Skin epidermis (tissue), 12 donors: ENCODE results near the gene MYBPHL.

Source experiments
- H3K27ac ChIP-seq, 21 experiments: fragments of 200-600 bp; sonication (generic) in 11 of 21; one replicate each; pipeline ENCODE4 v1.5.0; 2020; ENCODE audit warnings: mild to moderate bottlenecking in 3 of 21, inconsistent platforms in 2 of 21, moderate library complexity in 2 of 21
- H3K4me3 ChIP-seq, 7 experiments: fragments of 200-600 bp; sonication (generic) in 2 of 7; one replicate each; pipeline ENCODE4 v1.5.0; 2020; ENCODE audit warnings: inconsistent platforms in 2 of 7, mild to moderate bottlenecking in 2 of 7, moderate library complexity in 1 of 7

The MYBPHL gene

DNA sequence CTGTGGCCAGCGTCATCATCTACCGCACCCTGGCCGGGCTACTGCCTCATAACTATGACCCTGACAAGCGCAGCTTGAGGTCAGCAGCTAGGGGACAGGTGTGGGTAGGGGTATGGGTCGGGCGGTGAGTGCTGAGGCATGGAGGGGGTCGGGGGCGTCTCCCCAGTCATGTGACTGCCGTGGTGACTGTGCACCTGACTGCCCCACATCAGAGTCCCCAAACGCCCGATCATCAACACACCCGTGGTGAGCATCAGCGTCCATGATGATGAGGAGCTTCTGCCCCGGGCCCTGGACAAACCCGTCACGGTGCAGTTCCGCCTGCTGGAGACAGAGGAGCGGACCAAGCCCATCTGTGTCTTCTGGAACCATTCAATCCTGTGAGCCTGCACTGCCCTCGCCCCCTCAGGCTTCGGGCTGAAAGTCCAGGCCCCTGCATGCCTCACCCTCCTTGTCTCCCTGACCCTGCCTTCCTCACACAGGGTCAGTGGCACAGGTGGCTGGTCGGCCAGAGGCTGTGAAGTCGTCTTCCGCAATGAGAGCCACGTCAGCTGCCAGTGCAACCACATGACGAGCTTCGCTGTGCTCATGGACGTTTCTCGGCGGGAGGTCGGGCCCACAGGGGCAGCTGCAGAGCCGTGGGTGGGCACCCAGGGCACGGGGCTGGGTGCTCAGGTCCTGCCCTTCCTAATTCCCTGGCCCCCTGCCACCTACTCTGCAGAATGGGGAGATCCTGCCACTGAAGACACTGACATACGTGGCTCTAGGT is 37.4 kb downstream of the MYBPHL start:
- no peak overlapping the region for H3K4me3 ChIP-seq
- peak overlapping the region in 2 of 21 experiments; percentile 12 to 24 for H3K27ac ChIP-seq

DNA sequence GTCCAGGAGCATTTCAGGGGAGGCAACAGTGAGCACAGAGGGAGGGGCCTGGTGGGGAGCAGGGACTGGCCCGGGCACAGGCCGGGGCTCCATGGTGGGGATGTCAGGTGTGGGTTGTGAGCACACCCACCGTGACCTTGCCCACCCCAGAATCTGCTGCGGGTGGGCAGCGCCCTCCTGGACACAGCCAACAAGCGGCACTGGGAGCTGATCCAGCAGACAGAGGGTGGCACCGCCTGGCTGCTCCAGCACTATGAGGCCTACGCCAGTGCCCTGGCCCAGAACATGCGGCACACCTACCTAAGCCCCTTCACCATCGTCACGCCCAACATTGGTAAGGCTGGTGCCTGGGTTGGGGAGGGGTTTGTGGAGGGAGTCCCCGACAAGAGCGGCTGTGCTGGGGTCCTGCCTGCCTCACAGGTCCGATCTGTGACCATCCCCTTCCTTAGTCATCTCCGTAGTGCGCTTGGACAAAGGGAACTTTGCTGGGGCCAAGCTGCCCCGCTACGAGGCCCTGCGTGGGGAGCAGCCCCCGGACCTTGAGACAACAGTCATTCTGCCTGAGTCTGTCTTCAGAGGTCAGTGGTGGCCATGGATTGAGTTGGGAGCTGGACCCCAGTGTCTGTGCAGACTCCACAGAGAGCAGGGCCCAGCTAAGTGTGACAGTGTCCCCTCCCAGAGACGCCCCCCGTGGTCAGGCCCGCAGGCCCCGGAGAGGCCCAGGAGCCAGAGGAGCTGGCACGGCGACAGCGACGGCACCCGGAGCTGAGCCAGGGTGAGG is 38.2 kb downstream of the MYBPHL start:
- H3K4me3 ChIP-seq: no peak overlapping the region
- peak overlapping the region in 3 of 21 experiments; percentile 12 to 69 (median 51) for H3K27ac ChIP-seq

- no peak overlapping the region for H3K4me3 ChIP-seq
- H3K27ac ChIP-seq: peak overlapping the region in 12 of 21 experiments; percentile 12 to 84 (median 50)
These were observed 39.0 kb downstream of the MYBPHL start for GRCh38 chr1:109267743-109268300.

- Histone ChIP-seq H3K4me3 (no peak overlapping the region), H3K27ac (peak overlapping the region in 14 of 21 experiments; percentile 4 to 84 (median 52))
These were observed 39.8 kb downstream of the MYBPHL start for GRCh38 chr1:109266965-109267364.

- H3K4me3 ChIP-seq: no peak overlapping the region
- peak overlapping the region in 1 of 21 experiments; percentile 34 for H3K27ac ChIP-seq
These were observed 41.0 kb downstream of the MYBPHL start for GRCh38 chr1:109265741-109266330.

- Histone ChIP-seq H3K27ac (peak overlapping the region in 1 of 21 experiments; percentile 3), H3K4me3 (no peak overlapping the region)
These were observed 41.8 kb downstream of the MYBPHL start for GRCh38 chr1:109265016-109265415.

- peak overlapping the region in 2 of 21 experiments; percentile 85 to 89 for H3K27ac ChIP-seq
- H3K4me3 ChIP-seq: no peak overlapping the region
These were observed 42.4 kb downstream of the MYBPHL start for GRCh38 chr1:109264379-109264755.

DNA sequence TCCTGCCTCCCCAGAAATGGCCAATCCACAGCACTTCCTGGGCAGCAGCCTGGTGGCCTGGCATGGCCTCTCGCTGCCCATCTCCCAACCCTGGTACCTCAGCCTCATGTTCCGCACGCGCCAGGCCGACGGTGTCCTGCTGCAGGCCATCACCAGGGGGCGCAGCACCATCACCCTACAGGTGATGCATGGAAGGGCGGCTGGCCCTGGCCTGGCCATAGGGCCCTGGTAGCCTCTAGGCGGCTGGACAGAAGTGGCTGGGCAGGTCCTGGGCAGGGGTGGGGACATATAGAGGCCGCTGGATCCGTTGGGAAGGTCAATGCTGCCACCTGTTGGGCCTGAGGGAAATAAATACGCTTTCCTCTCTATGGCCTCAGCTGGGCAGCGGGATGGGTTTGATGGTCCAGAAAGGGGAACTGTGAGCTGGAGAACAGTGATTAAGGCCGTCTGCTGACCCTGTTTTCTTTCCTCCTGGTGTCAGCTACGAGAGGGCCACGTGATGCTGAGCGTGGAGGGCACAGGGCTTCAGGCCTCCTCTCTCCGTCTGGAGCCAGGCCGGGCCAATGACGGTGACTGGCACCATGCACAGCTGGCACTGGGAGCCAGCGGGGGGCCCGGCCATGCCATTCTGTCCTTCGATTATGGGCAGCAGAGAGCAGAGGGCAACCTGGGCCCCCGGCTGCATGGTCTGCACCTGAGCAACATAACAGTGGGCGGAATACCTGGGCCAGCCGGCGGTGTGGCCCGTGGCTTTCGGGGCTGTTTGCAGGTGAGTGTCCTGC is 43.0 kb downstream of the MYBPHL start:
- Histone ChIP-seq H3K27ac (peak overlapping the region in 8 of 21 experiments; percentile 4 to 89 (median 50)), H3K4me3 (no peak overlapping the region)

DNA sequence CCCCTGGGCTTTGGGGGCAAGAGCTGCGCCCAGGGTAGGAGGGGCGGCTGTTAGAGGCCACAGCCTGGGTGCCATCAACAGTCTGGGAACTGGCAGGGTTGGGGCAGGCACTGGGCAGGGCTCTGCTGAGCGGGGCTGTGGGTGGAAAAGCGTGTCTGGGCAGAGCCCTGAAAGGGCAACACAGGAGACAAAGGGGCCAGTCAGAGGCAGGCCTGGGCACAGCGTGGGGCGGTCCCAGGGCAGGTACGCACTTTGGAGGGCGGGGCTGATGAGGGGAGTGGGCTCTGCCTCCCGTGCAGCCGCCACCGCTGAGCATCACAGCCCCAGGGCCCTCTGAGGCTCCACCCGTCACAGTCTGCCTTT is 43.6 kb downstream of the MYBPHL start:
- Histone ChIP-seq H3K27ac (peak overlapping the region in 20 of 21 experiments; percentile 31 to 89 (median 74)), H3K4me3 (no peak overlapping the region)

DNA sequence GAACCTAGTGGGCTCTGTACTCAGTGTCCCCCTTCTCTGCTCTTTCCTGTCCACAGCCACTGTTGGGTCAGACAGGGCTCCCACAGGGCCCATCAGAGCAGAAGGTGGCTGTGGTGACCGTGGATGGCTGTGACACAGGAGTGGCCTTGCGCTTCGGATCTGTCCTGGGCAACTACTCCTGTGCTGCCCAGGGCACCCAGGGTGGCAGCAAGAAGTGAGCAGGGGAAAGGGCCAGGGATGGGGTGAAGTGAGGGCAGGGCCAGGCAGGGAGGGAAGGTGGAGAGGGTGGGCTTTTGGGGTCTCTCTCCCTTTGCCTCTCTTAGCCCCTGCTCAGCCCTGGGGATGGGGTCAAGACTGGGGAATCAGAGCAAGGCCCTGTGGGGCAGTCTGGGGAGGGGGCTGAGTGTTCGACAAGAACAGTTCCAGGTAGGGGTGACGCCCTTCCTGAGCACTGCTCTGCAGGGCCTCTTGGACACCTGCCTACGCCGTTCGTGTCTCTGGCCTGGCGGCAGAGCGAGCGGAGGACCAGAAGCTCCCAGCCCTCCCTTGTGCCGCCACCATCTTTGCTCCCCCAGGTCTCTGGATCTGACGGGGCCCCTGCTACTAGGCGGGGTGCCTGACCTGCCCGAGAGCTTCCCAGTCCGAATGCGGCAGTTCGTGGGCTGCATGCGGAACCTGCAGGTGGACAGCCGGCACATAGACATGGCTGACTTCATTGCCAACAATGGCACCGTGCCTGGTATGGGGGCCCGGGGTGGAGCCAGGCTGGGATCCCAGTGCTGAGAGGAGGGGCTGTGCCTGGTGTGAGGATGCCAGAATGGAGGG is 44.4 kb downstream of the MYBPHL start:
- Histone ChIP-seq H3K27ac (peak overlapping the region in 20 of 21 experiments; percentile 31 to 89 (median 74)), H3K4me3 (no peak overlapping the region)

GRCh38 chr1:109261578-109261977 is 45.2 kb downstream of the MYBPHL start:
- Histone ChIP-seq H3K4me3 (no peak overlapping the region), H3K27ac (peak overlapping the region in 2 of 21 experiments; percentile 70 to 81)

GRCh38 chr1:109261006-109261405 is 45.8 kb downstream of the MYBPHL start:
- Histone ChIP-seq H3K4me3 (no peak overlapping the region), H3K27ac (no peak overlapping the region)

GRCh38 chr1:109259674-109260557 is 46.9 kb downstream of the MYBPHL start:
- H3K4me3 ChIP-seq: no peak overlapping the region
- H3K27ac ChIP-seq: peak overlapping the region in 1 of 21 experiments; percentile 57

DNA sequence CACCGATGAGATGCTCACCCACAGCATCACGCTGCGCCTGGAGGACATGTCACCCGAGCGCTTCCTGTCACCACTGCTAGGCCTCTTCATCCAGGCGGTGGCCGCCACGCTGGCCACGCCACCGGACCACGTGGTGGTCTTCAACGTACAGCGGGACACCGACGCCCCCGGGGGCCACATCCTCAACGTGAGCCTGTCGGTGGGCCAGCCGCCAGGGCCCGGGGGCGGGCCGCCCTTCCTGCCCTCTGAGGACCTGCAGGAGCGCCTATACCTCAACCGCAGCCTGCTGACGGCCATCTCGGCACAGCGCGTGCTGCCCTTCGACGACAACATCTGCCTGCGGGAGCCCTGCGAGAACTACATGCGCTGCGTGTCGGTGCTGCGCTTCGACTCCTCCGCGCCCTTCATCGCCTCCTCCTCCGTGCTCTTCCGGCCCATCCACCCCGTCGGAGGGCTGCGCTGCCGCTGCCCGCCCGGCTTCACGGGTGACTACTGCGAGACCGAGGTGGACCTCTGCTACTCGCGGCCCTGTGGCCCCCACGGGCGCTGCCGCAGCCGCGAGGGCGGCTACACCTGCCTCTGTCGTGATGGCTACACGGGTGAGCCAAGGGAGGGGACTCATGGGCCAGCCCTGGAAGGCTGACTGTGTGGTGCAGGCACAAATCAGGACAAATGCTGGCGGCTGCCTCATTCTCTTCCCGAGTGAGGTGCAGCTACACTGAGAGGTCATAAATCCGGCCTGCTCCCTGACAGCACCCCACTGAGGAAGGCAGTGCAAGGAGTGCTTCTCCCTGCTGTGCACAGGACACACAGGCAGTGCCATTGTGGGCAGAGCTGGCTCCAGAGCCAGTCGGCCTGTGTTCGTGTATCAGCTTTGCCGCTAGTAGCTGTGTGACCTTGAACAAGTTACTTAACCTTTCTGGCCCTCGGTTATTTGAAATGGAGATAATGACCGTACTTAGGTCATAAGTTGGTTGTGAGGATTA is 48.0 kb downstream of the MYBPHL start:
- Histone ChIP-seq H3K27ac (peak overlapping the region in 3 of 21 experiments; percentile 9 to 57 (median 40)), H3K4me3 (no peak overlapping the region)

GRCh38 chr1:109257682-109258421 is 49.0 kb downstream of the MYBPHL start:
- H3K4me3 ChIP-seq: no peak overlapping the region
- peak overlapping the region in 8 of 21 experiments; percentile 9 to 57 (median 36) for H3K27ac ChIP-seq
